Natural killer cell treated with Interleukin-12 subunit alpha and Interleukin-12 subunit beta and Interleukin-15 and Interleukin-18, amount 100 ng/mL, for 72 hours (primary cell): ENCODE data around the gene GC. TPM values are rescaled to one million over a fixed set of nuclear protein-coding genes. Genes with fewer than 3 reads are reported as not detected.

Experiments
- total RNA-seq, 2 donors: library from RNA; stranded (reverse); gene quantifications; one replicate each; pipeline ENCODE4 v1.2.3, GENCODE V29; 2022

Gene GC
- total RNA-seq, 2 donors from 2014 or later, result not detected

Other genes starting within 250 kb of the GC start
- gene NPFFR2, start 247.9 kb upstream of the GC start, total RNA-seq, result not detected